Chondrocyte (in vitro differentiated cells): ENCODE results near the gene DNTTIP2. TPM values are rescaled to one million over a fixed set of nuclear protein-coding genes. Genes with fewer than 3 reads are reported as not detected.

Experiments
- DNase-seq: peaks from one replicate; pipeline ENCODE4 v3.0.0; 2021; ENCODE audit warnings: mixed read lengths, low spot score
- H3K27ac Mint-ChIP-seq: one replicate; pipeline ENCODE4 v1.8.0; 2021; ENCODE audit warnings: mild to moderate bottlenecking, moderate library complexity, mixed read lengths; ENCODE audit not compliant: unreplicated experiment
- H3K27me3 Mint-ChIP-seq: 2 replicates; pipeline ENCODE4 v1.8.0; 2021; ENCODE audit warnings: low read depth, mixed read lengths
- H3K36me3 Mint-ChIP-seq: 2 replicates; pipeline ENCODE4 v1.8.0; 2021; ENCODE audit warnings: low read depth, mixed read lengths
- H3K4me1 Mint-ChIP-seq: 2 replicates; pipeline ENCODE4 v1.8.0; 2021; ENCODE audit warnings: low read depth, mild to moderate bottlenecking, mixed read lengths
- H3K4me3 Mint-ChIP-seq: one replicate; pipeline ENCODE4 v1.8.0; 2021; ENCODE audit warnings: mild to moderate bottlenecking, moderate library complexity, mixed read lengths; ENCODE audit not compliant: unreplicated experiment
- H3K9me3 Mint-ChIP-seq: 2 replicates; pipeline ENCODE4 v1.8.0; 2021; ENCODE audit warnings: low read depth, mixed read lengths
- CTCF ChIP-seq: fragments of 200-600 bp; sonication (generic); IDR thresholded peaks from 2 replicates; pipeline ENCODE4 v1.5.0; 2021; ENCODE audit warnings: antibody characterized with exemption, mild to moderate bottlenecking, moderate library complexity
- microRNA-seq: library from miRNA; unstranded; fragments of <30 nt; microRNA quantifications from one replicate; pipeline ENCODE4 v1.2.0, GENCODE V29; 2020; ENCODE audit warnings: borderline number of aligned reads
- total RNA-seq: library from RNA; stranded (reverse); gene quantifications from 3 replicates; pipeline ENCODE4 v1.2.1, GENCODE V29; 2021

Gene DNTTIP2
- total RNA-seq, 1 donor from 2014 or later, result 39.1 TPM

- Mint-ChIP-seq H3K9me3 (no peaks in the 10 kb centered on the region), H3K27ac (peak overlapping the region; percentile 33), H3K27me3 (no peaks in the 10 kb centered on the region), H3K36me3 (no peaks in the 10 kb centered on the region), H3K4me1 (peaks cover 53% of the 10 kb centered on the region), H3K4me3 (no peak overlapping the region)
- no peak for TF ChIP-seq CTCF
- no peak for DNase-seq
Measured at GRCh38 chr1:93817819-93818569, 61.0 kb downstream of the DNTTIP2 start.

DNA sequence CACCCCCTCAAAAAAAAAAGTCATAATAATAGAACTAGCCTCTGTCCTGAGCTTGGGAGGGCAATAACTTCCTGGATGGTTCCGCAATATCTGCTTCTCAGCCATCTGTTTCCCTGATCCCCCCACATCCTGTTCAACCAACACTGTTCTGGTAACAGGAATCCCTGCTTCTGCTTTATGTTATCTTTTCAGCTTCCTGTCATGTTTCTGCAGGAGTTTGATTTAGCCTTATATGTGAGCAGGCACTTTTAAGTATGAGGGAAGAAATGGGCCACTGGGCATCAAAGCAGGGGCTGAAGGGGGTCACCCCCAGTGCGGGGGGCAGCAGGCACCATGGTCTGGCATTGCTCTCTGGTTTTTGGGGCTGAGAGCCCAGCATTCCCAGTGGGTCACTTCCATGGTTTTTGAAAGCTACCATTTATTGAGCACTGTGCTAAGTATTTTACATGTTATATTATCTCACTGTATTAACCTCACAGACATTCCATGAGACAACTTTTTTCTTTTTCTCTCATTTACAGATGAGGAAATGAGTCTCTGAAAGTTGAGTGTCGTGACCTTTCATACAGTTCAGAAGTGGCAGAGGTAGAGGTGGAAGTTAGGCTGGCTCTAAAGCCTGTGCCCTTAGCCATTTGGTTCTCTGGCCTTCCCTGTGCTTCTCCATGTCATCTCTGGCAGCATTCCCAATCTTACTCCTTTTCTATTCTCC, 61.9 kb downstream of the DNTTIP2 start:
- Mint-ChIP-seq H3K4me1 (peaks cover 62% of the 10 kb centered on the region), H3K27ac (peak overlapping the region; percentile 68), H3K9me3 (no peaks in the 10 kb centered on the region), H3K36me3 (no peaks in the 10 kb centered on the region), H3K27me3 (no peaks in the 10 kb centered on the region), H3K4me3 (no peak overlapping the region)
- no peak for TF ChIP-seq CTCF
- DNase-seq, result no peak

Small RNA genes within 50 kb of the gene (microRNA-seq; reads per million reads assigned to microRNA genes)
- gene MIR760, result 76.4 reads per million, percentile 54 among the genes with 10 or more reads in this experiment

Other genes with a start within 250 kb of the DNTTIP2 start
- 12.1 to 20.6 TPM (median 18.5 TPM) in 3 replicates for gene BCAR3, start 197.4 kb downstream of the DNTTIP2 start, total RNA-seq
- gene GCLM, start 30.2 kb upstream of the DNTTIP2 start, total RNA-seq, result 12.0 to 13.6 TPM (median 13.2 TPM) in 3 replicates
- gene ABCA4, start 241.9 kb upstream of the DNTTIP2 start, total RNA-seq, result 0.22 to 0.63 TPM (median 0.26 TPM) in 3 replicates